ENCODE results near the gene MYH6. TPM values are rescaled to one million over a fixed set of nuclear protein-coding genes. Genes with fewer than 3 reads are reported as not detected.

The MYH6 gene
- polyA plus RNA-seq, 1 donor = 0.03 TPM

DNA sequence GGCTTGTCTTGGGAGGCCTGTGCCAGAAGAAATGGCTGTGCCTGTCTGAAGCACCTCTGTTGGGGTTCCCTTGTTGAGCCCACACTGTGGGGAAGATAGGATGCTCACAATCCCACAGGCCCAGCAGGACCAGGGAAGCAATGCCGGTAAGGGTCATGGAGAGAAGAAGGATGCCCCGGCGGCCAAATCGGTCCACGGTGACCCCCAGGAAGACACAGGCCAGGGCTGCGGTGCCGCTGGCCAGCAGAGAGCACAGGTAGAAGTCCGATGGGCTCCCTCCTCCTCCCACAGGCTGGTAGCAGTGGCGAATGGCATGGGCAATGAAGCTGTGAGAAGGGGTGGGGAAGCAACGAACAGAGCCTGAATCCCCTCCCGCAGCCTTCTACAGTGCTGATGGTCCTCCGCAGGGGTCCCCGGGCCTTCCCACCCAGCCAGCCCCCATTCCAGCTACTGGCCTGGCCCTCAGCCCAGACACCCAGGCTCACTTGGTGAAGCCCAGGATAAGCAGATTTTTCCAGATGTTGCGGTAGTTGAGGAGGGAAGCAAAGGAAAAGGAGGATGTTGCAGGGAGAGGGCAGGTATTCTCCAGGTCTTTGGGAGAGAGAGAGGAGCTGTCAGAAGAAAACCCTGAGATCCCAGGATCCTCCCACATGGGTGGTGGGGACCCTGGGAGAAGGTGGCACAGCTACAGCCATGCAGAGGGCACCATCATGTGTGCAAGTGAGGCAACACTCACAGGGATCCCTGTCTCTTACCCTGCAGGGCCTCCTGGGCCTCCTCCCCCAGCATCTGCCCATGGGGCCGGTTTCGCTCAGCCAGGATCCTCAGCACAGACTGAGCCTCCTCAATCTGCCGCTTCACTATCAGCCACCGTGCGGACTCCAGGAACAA lies 60.4 kb downstream of the MYH6 start:
- no peaks in the 10 kb centered on the region for H3K9me3 ChIP-seq (ENCODE audit: control insufficient read depth, low read depth, low read length)
- WGBS (ENCODE audit: insufficient coverage, low lambda C conversion rate) = no CpG with 5 or more reads among the region's 19 CpGs
- H3K27ac ChIP-seq (ENCODE audit: low read length) = no peak overlapping the region
- no peak overlapping the region for H3K4me3 ChIP-seq (ENCODE audit: low read length)
- no peaks in the 10 kb centered on the region for H3K4me1 ChIP-seq (ENCODE audit: control insufficient read depth, insufficient read depth, low read length)
- peaks cover 6% of the 10 kb centered on the region for H3K27me3 ChIP-seq (ENCODE audit: control insufficient read depth, insufficient read depth, low read length)
- peaks cover 3% of the 10 kb centered on the region for H3K36me3 ChIP-seq (ENCODE audit: control insufficient read depth, insufficient read depth, low read length)
- no peak for DNase-seq

DNA sequence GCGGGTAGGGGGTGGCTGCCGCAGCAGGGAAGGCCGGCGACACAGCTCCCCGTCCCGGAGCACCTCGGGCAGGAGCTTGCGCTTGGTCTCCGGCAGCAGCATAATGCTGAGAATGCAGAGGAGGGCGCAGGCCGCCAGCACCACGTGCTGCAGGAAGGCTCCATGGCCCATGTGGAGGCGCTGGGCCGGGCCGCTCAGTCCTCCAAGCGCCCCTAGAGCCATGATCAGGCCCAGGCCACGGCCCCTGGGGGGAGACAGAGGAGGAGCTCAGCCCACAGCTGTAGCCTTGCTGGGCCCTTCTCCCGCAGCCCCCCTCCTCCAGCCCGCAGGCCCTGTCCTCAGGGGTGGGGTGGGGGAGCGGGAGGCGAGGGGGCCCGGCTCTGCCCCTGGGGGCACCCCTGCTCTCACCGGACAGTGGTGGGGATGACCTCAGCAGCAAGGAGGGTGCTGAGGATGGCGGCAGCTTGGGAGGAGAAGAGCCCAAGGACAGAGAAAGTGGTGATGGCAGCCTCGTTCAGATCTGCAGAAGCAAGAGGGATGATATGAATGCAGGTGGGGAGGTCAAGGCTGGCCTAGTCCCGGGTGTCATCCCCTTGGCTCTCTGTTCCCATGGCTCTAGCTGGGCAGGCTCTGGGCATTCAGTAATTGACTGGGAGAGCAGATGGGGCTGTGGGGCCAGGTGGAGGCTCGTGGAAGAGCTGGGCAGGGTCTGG lies 61.2 kb downstream of the MYH6 start:
- no CpG with 5 or more reads among the region's 27 CpGs for WGBS (ENCODE audit: insufficient coverage, low lambda C conversion rate)

DNA sequence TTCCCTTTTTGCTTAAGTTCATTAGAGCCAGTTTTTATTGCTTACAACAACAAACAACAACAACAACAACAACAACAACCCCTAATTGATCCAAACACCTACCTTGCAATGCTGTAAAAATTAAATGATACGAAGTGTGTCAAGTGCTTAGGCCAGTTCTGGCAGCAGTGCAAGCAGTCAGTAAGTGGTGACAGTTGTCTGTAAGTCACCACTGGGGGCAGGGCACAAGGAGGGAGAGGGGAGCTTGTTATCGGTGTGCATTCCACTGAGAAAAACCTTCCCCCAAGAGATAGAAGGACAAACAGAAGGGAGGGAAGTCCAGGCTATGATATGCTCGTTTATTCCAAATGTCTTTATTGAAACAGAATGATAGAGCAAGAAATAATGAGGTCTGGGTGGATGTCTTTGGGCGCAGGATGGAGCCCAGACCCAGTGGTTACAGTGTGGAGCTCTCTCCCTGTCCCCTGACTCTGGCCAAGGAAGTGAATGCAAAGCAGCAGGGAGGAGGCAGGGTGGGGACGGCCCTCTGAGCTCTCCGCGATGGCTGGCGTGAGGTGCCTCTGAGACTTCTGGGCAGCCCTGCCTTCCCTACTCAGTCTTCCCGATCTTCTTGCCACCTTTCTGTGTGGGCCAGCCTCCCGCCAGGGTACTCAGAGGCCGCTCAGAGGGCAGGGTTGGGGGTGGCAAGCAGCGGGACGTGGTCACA lies 61.9 kb downstream of the MYH6 start:
- peaks cover 3% of the 10 kb centered on the region for H3K36me3 ChIP-seq (ENCODE audit: control insufficient read depth, insufficient read depth, low read length)
- H3K27me3 ChIP-seq (ENCODE audit: control insufficient read depth, insufficient read depth, low read length) = peaks cover 4% of the 10 kb centered on the region
- H3K4me3 ChIP-seq (ENCODE audit: low read length) = no peak overlapping the region
- no peaks in the 10 kb centered on the region for H3K9me3 ChIP-seq (ENCODE audit: control insufficient read depth, low read depth, low read length)
- no peak overlapping the region for H3K27ac ChIP-seq (ENCODE audit: low read length)
- no CpG with 5 or more reads among the region's 13 CpGs for WGBS (ENCODE audit: insufficient coverage, low lambda C conversion rate)
- DNase-seq = no peak
- no peaks in the 10 kb centered on the region for H3K4me1 ChIP-seq (ENCODE audit: control insufficient read depth, insufficient read depth, low read length)

More for the DNA sequence above, 61.2 kb downstream of the MYH6 start:
- Histone ChIP-seq H3K4me3 (ENCODE audit: low read length) (no peak overlapping the region), H3K4me1 (ENCODE audit: control insufficient read depth, insufficient read depth, low read length) (no peaks in the 10 kb centered on the region), H3K36me3 (ENCODE audit: control insufficient read depth, insufficient read depth, low read length) (peaks cover 3% of the 10 kb centered on the region), H3K9me3 (ENCODE audit: control insufficient read depth, low read depth, low read length) (no peaks in the 10 kb centered on the region), H3K27ac (ENCODE audit: low read length) (no peak overlapping the region), H3K27me3 (ENCODE audit: control insufficient read depth, insufficient read depth, low read length) (peaks cover 8% of the 10 kb centered on the region)
- no peak for DNase-seq

DNA sequence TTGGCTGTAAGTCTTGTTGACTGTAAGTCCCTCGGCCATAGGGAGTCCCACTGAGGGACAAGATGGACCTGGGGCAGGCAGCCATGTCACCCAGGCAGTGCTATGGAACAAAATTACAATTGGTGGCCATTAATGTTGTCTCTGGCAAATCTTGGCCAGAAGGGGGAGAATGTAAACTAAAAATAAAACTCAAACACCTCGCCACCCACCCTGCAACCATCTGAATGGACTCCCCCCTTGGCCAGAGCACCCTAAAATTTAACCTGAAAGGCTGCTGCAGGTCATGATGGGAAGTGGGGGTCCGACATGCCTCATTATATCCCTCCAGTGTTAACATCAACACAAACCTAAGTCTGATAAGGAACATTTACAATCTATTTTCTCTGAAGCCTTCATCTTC lies 63.6 kb downstream of the MYH6 start:
- Histone ChIP-seq H3K27me3 (ENCODE audit: control insufficient read depth, insufficient read depth, low read length) (peaks cover 4% of the 10 kb centered on the region), H3K9me3 (ENCODE audit: control insufficient read depth, low read depth, low read length) (no peaks in the 10 kb centered on the region), H3K36me3 (ENCODE audit: control insufficient read depth, insufficient read depth, low read length) (peaks cover 3% of the 10 kb centered on the region), H3K4me1 (ENCODE audit: control insufficient read depth, insufficient read depth, low read length) (no peaks in the 10 kb centered on the region), H3K27ac (ENCODE audit: low read length) (no peak overlapping the region), H3K4me3 (ENCODE audit: low read length) (no peak overlapping the region)
- DNase-seq = no peak
- no CpG with 5 or more reads among the region's 3 CpGs for WGBS (ENCODE audit: insufficient coverage, low lambda C conversion rate)

DNA sequence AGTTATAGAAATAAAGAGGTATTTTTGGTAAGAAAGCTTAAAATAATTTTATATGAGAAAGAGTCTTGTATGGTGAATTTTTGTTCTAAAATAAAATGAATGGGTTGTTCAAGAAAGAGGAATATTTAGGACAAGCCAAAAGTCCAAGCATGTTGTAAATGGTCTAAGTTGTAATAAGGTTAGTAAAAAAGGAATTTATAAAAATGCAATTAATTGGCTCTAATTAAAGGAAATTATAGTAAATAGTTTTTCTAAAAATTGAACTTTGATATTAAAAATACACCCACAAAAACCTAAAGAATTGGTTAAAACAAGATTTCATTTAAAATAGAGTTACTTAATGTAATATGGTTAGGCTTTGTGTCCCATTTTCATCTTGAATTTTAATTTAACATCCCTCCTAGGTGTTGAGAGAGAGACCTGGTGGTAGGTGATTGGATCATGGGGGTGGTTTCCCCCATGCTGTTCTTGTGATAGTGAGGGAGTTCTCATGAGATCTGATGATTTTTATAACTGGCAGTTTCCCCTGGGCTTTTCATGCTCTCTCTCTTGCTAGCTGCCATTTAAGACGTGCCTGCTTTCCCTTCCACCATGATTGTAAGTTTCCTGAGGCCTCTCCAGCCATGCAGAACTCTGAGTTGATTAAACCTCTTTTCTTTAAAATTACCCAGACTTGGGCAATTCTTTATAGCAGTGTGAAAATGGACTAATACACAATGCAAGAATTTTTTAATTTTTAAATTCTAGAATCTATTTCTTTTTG lies 68.4 kb downstream of the MYH6 start:
- no peak overlapping the region for H3K27ac ChIP-seq (ENCODE audit: low read length)
- no CpG with 5 or more reads among the region's 1 CpG for WGBS (ENCODE audit: insufficient coverage, low lambda C conversion rate)
- H3K4me3 ChIP-seq (ENCODE audit: low read length) = no peak overlapping the region
- peaks cover 7% of the 10 kb centered on the region for H3K27me3 ChIP-seq (ENCODE audit: control insufficient read depth, insufficient read depth, low read length)
- DNase-seq = no peak
- H3K36me3 ChIP-seq (ENCODE audit: control insufficient read depth, insufficient read depth, low read length) = no peaks in the 10 kb centered on the region
- H3K4me1 ChIP-seq (ENCODE audit: control insufficient read depth, insufficient read depth, low read length) = no peaks in the 10 kb centered on the region
- no peaks in the 10 kb centered on the region for H3K9me3 ChIP-seq (ENCODE audit: control insufficient read depth, low read depth, low read length)

DNA sequence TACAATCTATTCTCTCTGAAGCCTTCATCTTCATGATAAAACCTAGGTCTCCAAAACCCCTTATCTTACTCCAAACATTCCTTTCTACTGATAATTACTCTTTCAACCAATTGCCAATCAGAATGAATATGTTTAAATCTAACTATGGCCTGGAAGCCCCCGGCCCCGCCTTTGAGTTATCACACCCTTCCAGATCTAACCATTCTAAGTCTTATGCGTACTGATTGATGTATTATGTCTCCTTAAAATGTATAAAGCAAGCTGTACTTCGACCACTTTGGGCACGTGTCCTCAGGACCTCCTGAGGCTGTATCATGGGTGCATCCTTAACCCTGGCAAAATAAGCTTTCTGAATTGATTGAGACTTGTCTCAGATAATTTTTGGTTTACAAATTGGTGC lies 72.5 kb downstream of the MYH6 start:
- Histone ChIP-seq H3K9me3 (ENCODE audit: control insufficient read depth, low read depth, low read length) (no peaks in the 10 kb centered on the region), H3K4me3 (ENCODE audit: low read length) (no peak overlapping the region), H3K27me3 (ENCODE audit: control insufficient read depth, insufficient read depth, low read length) (peaks cover 3% of the 10 kb centered on the region), H3K4me1 (ENCODE audit: control insufficient read depth, insufficient read depth, low read length) (no peaks in the 10 kb centered on the region), H3K27ac (ENCODE audit: low read length) (no peak overlapping the region), H3K36me3 (ENCODE audit: control insufficient read depth, insufficient read depth, low read length) (no peaks in the 10 kb centered on the region)
- no peak for DNase-seq
- no CpG with 5 or more reads among the region's 5 CpGs for WGBS (ENCODE audit: insufficient coverage, low lambda C conversion rate)

Other genes with a start within 250 kb of the MYH6 start
- gene SLC7A8, start 224.6 kb downstream of the MYH6 start, polyA plus RNA-seq = 94.4 TPM
- gene RNF212B, start 170.3 kb downstream of the MYH6 start, polyA plus RNA-seq = 0.34 TPM
- 15.7 TPM for gene HOMEZ, start 122.1 kb downstream of the MYH6 start, polyA plus RNA-seq
- 27.3 TPM for gene PPP1R3E, start 105.4 kb downstream of the MYH6 start, polyA plus RNA-seq
- gene BCL2L2, start 101.4 kb downstream of the MYH6 start, polyA plus RNA-seq = 53.8 TPM
- 199 TPM for gene PABPN1, start 86.8 kb downstream of the MYH6 start, polyA plus RNA-seq
- gene SLC22A17, start 55.4 kb downstream of the MYH6 start, polyA plus RNA-seq = 46.9 TPM
- 19.0 TPM for gene EFS, start 43.1 kb downstream of the MYH6 start, polyA plus RNA-seq
- not detected for gene IL25, start 35.5 kb downstream of the MYH6 start, polyA plus RNA-seq
- 3.4 TPM for gene CMTM5, start 31.2 kb downstream of the MYH6 start, polyA plus RNA-seq
- 0.91 TPM for gene MYH7, start 27.4 kb upstream of the MYH6 start, polyA plus RNA-seq
- 48.3 TPM for gene NGDN, start 61.4 kb upstream of the MYH6 start, polyA plus RNA-seq
- 4.1 TPM for gene ZFHX2, start 143.5 kb upstream of the MYH6 start, polyA plus RNA-seq
- 34.8 TPM for gene THTPA, start 148.0 kb upstream of the MYH6 start, polyA plus RNA-seq
- 166 TPM for gene AP1G2, start 159.5 kb upstream of the MYH6 start, polyA plus RNA-seq
- 6.6 TPM for gene JPH4, start 170.5 kb upstream of the MYH6 start, polyA plus RNA-seq
- 0.84 TPM for gene DHRS2, start 228.1 kb upstream of the MYH6 start, polyA plus RNA-seq

Measured in large intestine (tissue), 3 donors.